PC-9 (cell line): ENCODE measurements around the gene DOCK3.

ENCODE experiments used
- CTCF ChIP-seq: fragments of 200-600 bp; sonication (generic); conservative IDR thresholded peaks from 2 replicates; pipeline ENCODE4 v1.6.1; 2017; ENCODE audit warnings: mixed run types, antibody characterized with exemption, mild to moderate bottlenecking, moderate library complexity
- EZH2 ChIP-seq: fragments of 200-600 bp; sonication (generic); IDR thresholded peaks from 2 replicates; pipeline ENCODE4 v1.8.0; 2017; ENCODE audit warnings: antibody characterized with exemption, low read depth

- TF ChIP-seq CTCF, result no peak
- TF ChIP-seq EZH2, result no peak
Measured at GRCh38 chr3:51141573-51141972, 466.8 kb downstream of the DOCK3 start.
